CD4-positive, alpha-beta memory T cell (primary cell): ENCODE results near the gene PIGU. TPM values are rescaled to one million over a fixed set of nuclear protein-coding genes. Genes with fewer than 3 reads are reported as not detected.

Experiments used
- CTCF ChIA-PET: fragments of 350-600 bp; sonication (Branson Sonifier 250); formaldehyde crosslinking; loops from one replicate; lab custom pipeline; 2021; ENCODE audit warnings: inconsistent platforms; ENCODE audit not compliant: partially characterized antibody; lab: Charles Lee
- POLR2A ChIA-PET: fragments of 350-600 bp; sonication (Branson Sonifier 250); formaldehyde crosslinking; loops from one replicate; lab custom pipeline; 2021; ENCODE audit not compliant: partially characterized antibody; lab: Charles Lee
- DNase-seq, 5 donors: peaks; one replicate each; pipeline versions ENCODE4 v3.0.0 to v3.0.0-alpha.2; 2020 to 2022; ENCODE audit warnings: mixed read lengths in 1 of 5
- H3K27ac ChIP-seq: one replicate; pipeline ENCODE4 v1.7.0; 2013; ENCODE audit warnings: low read depth, low read length
- H3K27me3 ChIP-seq: 2 replicates; pipeline ENCODE4 v1.7.0; 2013; ENCODE audit warnings: mild to moderate bottlenecking, low read length, moderate library complexity; ENCODE audit not compliant: insufficient read depth
- H3K36me3 ChIP-seq: 2 replicates; pipeline ENCODE4 v1.7.0; 2013; ENCODE audit warnings: mild to moderate bottlenecking, low read length, moderate library complexity; ENCODE audit not compliant: insufficient read depth
- H3K4me1 ChIP-seq: 2 replicates; pipeline ENCODE4 v1.7.0; 2013; ENCODE audit warnings: mild to moderate bottlenecking, low read length, moderate library complexity; ENCODE audit not compliant: insufficient read depth
- H3K4me3 ChIP-seq, 2 donors: one replicate each; pipeline ENCODE4 v1.7.0; 2013; ENCODE audit warnings: low read length in 2 of 2, mild to moderate bottlenecking in 1 of 2
- H3K9me3 ChIP-seq, 2 donors: one replicate each; pipeline ENCODE4 v1.7.0; 2013; ENCODE audit warnings: low read length in 2 of 2, control low read depth in 1 of 2; ENCODE audit not compliant: control insufficient read depth in 1 of 2
- H3K27ac Mint-ChIP-seq, 7 donors: one replicate each; pipeline ENCODE4 v1.8.0; 2020 to 2021; ENCODE audit warnings: mixed read lengths in 7 of 7, mild to moderate bottlenecking in 6 of 7, inconsistent platforms in 3 of 7, moderate library complexity in 3 of 7
- H3K27me3 Mint-ChIP-seq, 2 donors: one replicate each; pipeline ENCODE4 v1.8.0; 2020 to 2021; ENCODE audit warnings: mixed read lengths in 2 of 2
- H3K36me3 Mint-ChIP-seq, 2 donors: one replicate each; pipeline ENCODE4 v1.8.0; 2020 to 2021; ENCODE audit warnings: mixed read lengths in 2 of 2, inconsistent platforms in 1 of 2, mild to moderate bottlenecking in 1 of 2
- H3K4me1 Mint-ChIP-seq, 4 donors: one replicate each; pipeline ENCODE4 v1.8.0; 2020 to 2021; ENCODE audit warnings: mixed read lengths in 4 of 4, mild to moderate bottlenecking in 1 of 4
- H3K4me3 Mint-ChIP-seq, 8 donors: one replicate each; pipeline ENCODE4 v1.8.0; 2020 to 2021; ENCODE audit warnings: mixed read lengths in 8 of 8, mild to moderate bottlenecking in 7 of 8, moderate library complexity in 6 of 8, inconsistent platforms in 3 of 8
- H3K9me3 Mint-ChIP-seq, 8 donors: one replicate each; pipeline ENCODE4 v1.8.0; 2020 to 2021; ENCODE audit warnings: mixed read lengths in 8 of 8, mild to moderate bottlenecking in 5 of 8, inconsistent platforms in 3 of 8, moderate library complexity in 1 of 8
- intact Hi-C: fragments of 100-400 bp; cut with micrococcal nuclease; formaldehyde crosslinking; loops from one replicate; pipeline ENCODE4 v1.15.1; 2023
- polyA plus RNA-seq, 2 donors: library from polyadenylated mRNA; unstranded; fragments of 300-500 nt; fragmentation: Illumina TruSeq; gene quantifications; one replicate each; pipeline ENCODE4 v1.2.3, GENCODE V29; 2021
- total RNA-seq, 2 experiments: library from RNA; stranded (reverse); gene quantifications; one replicate each; pipeline ENCODE4 v1.2.3, GENCODE V29; 2021

PIGU gene
- total and polyA plus RNA-seq, 4 experiments from 2014 or later, result 15.1 to 34.2 (median 21.1) TPM

- CTCF ChIA-PET, result interaction anchor here (1.0 to 1.4 kb wide), 2 partner anchors 176 to 219 kb away, joined by 3 to 4 read pairs; no protein-coding TSS in a partner anchor
- Histone ChIP-seq H3K4me3 (no peak overlapping the region), H3K4me1 (no peaks in the 10 kb centered on the region), H3K27me3 (no peaks in the 10 kb centered on the region), H3K9me3 (no peaks in the 10 kb centered on the region), H3K27ac (no peak overlapping the region), H3K36me3 (peaks cover 65% of the 10 kb centered on the region)
- Mint-ChIP-seq H3K4me3 (no peak overlapping the region), H3K27me3 (no peaks in the 10 kb centered on the region), H3K36me3 (peaks cover 37 to 71% of the 10 kb centered on the region in 2 donors), H3K9me3 (no peaks in the 10 kb centered on the region), H3K4me1 (peaks cover 8 to 9% (median 9%) of the 10 kb centered on the region in 4 donors), H3K27ac (no peak overlapping the region)
- no peak for DNase-seq
- intact Hi-C loops, result no loop called here
- POLR2A ChIA-PET, result no interaction called here
Measured at GRCh38 chr20:34532320-34532719, 144.6 kb downstream of the PIGU start.

- ChIA-PET CTCF (interaction anchor here (0.8 to 1.4 kb wide), 5 partner anchors 26 to 219 kb away, joined by 3 to 4 read pairs (median 3); no protein-coding TSS in a partner anchor), POLR2A (interaction anchor here (0.6 to 1.0 kb wide), 2 partner anchors 8 to 185 kb away, joined by 3 read pairs; no protein-coding TSS in a partner anchor)
- no peaks in the 10 kb centered on the region for H3K9me3 ChIP-seq
- H3K36me3 ChIP-seq, result peaks cover 67% of the 10 kb centered on the region
- H3K27me3 ChIP-seq, result no peaks in the 10 kb centered on the region
- peak overlapping the region in 4 of 7 donors; percentile 22 to 57 (median 26) for H3K27ac Mint-ChIP-seq
- H3K4me1 ChIP-seq, result no peaks in the 10 kb centered on the region
- peaks cover 4 to 6% (median 5%) of the 10 kb centered on the region in 4 donors for H3K4me1 Mint-ChIP-seq
- H3K9me3 Mint-ChIP-seq, result no peaks in the 10 kb centered on the region
- intact Hi-C loops, result no loop called here
- H3K36me3 Mint-ChIP-seq, result peaks cover 38 to 71% of the 10 kb centered on the region in 2 donors
- no peaks in the 10 kb centered on the region for H3K27me3 Mint-ChIP-seq
- no peak for DNase-seq
- H3K27ac ChIP-seq, result no peak overlapping the region
- H3K4me3 ChIP-seq, result no peak overlapping the region
- H3K4me3 Mint-ChIP-seq, result no peak overlapping the region
Measured at GRCh38 chr20:34531608-34532265, 145.2 kb downstream of the PIGU start.

GRCh38 chr20:34530342-34530741 is 146.6 kb downstream of the PIGU start:
- Histone ChIP-seq H3K27ac (no peak overlapping the region), H3K9me3 (no peaks in the 10 kb centered on the region), H3K36me3 (peaks cover 66% of the 10 kb centered on the region), H3K4me1 (no peaks in the 10 kb centered on the region), H3K4me3 (no peak overlapping the region), H3K27me3 (no peaks in the 10 kb centered on the region)
- peak overlapping the region in 3 of 7 donors; percentile 77 to 86 (median 82) for H3K27ac Mint-ChIP-seq
- no peak for DNase-seq
- H3K4me1 Mint-ChIP-seq, result peaks cover 4 to 13% (median 9%) of the 10 kb centered on the region in 4 donors
- POLR2A ChIA-PET, result interaction anchor here (1.5 kb wide), 1 partner anchor 15 kb away, joined by 6 read pairs; no protein-coding TSS in a partner anchor
- peaks cover 41 to 75% of the 10 kb centered on the region in 2 donors for H3K36me3 Mint-ChIP-seq
- H3K4me3 Mint-ChIP-seq, result no peak overlapping the region
- intact Hi-C loops, result no loop called here
- H3K9me3 Mint-ChIP-seq, result no peaks in the 10 kb centered on the region
- no peaks in the 10 kb centered on the region for H3K27me3 Mint-ChIP-seq
- CTCF ChIA-PET, result interaction anchor here (0.6 to 1.9 kb wide), 2 partner anchors 9 to 560 kb away, joined by 3 to 7 read pairs; no protein-coding TSS in a partner anchor

GRCh38 chr20:34529742-34530141 is 147.2 kb downstream of the PIGU start:
- POLR2A ChIA-PET, result interaction anchor here (1.5 kb wide), 1 partner anchor 15 kb away, joined by 6 read pairs; no protein-coding TSS in a partner anchor
- Histone ChIP-seq H3K9me3 (no peaks in the 10 kb centered on the region), H3K27ac (no peak overlapping the region), H3K27me3 (no peaks in the 10 kb centered on the region), H3K4me1 (no peaks in the 10 kb centered on the region), H3K36me3 (peaks cover 60% of the 10 kb centered on the region), H3K4me3 (no peak overlapping the region)
- H3K27ac Mint-ChIP-seq, result peak overlapping the region in 1 of 7 donors; percentile 42
- H3K4me1 Mint-ChIP-seq, result peaks cover 4 to 15% (median 9%) of the 10 kb centered on the region in 4 donors
- H3K36me3 Mint-ChIP-seq, result peaks cover 41 to 72% of the 10 kb centered on the region in 2 donors
- no peak for DNase-seq
- no peaks in the 10 kb centered on the region for H3K9me3 Mint-ChIP-seq
- no peaks in the 10 kb centered on the region for H3K27me3 Mint-ChIP-seq
- intact Hi-C loops, result no loop called here
- H3K4me3 Mint-ChIP-seq, result no peak overlapping the region
- CTCF ChIA-PET, result interaction anchor here (1.8 to 1.9 kb wide), 2 partner anchors 9 to 10 kb away, joined by 4 to 7 read pairs; no protein-coding TSS in a partner anchor

- CTCF ChIA-PET, result interaction anchor here (1.8 kb wide), 1 partner anchor 9 kb away, joined by 4 read pairs; no protein-coding TSS in a partner anchor
- Histone ChIP-seq H3K4me3 (no peak overlapping the region), H3K4me1 (peaks cover under 1% of the 10 kb centered on the region), H3K27ac (no peak overlapping the region), H3K9me3 (no peaks in the 10 kb centered on the region), H3K36me3 (peaks cover 54% of the 10 kb centered on the region), H3K27me3 (no peaks in the 10 kb centered on the region)
- no peak for DNase-seq
- intact Hi-C loops, result no loop called here
- Mint-ChIP-seq H3K9me3 (no peaks in the 10 kb centered on the region), H3K27me3 (no peaks in the 10 kb centered on the region), H3K4me3 (no peak overlapping the region), H3K4me1 (peaks cover 9 to 21% (median 14%) of the 10 kb centered on the region in 4 donors), H3K36me3 (peaks cover 34 to 72% of the 10 kb centered on the region in 2 donors), H3K27ac (peak overlapping the region in 4 of 7 donors; percentile 12 to 48 (median 23))
- POLR2A ChIA-PET, result no interaction called here
Measured at GRCh38 chr20:34528921-34529297, 148.0 kb downstream of the PIGU start.

GRCh38 chr20:34527016-34527415 is 149.9 kb downstream of the PIGU start:
- Histone ChIP-seq H3K4me1 (peaks cover 17% of the 10 kb centered on the region), H3K27ac (no peak overlapping the region), H3K27me3 (no peaks in the 10 kb centered on the region), H3K9me3 (no peaks in the 10 kb centered on the region), H3K36me3 (peaks cover 43% of the 10 kb centered on the region), H3K4me3 (no peak overlapping the region)
- CTCF ChIA-PET, result interaction anchor here (0.8 to 1.1 kb wide), 4 partner anchors 11 to 35 kb away, joined by 3 to 4 read pairs (median 3); partner anchors contain the start of gene DYNLRB1
- POLR2A ChIA-PET, result interaction anchor here (1.1 kb wide), 1 partner anchor 24 kb away, joined by 3 read pairs; no protein-coding TSS in a partner anchor
- Mint-ChIP-seq H3K9me3 (no peaks in the 10 kb centered on the region), H3K27ac (peak overlapping the region in 1 of 7 donors; percentile 29), H3K36me3 (peaks cover 36 to 78% of the 10 kb centered on the region in 2 donors), H3K4me3 (no peak overlapping the region), H3K4me1 (peaks cover 26 to 40% (median 26%) of the 10 kb centered on the region in 4 donors), H3K27me3 (no peaks in the 10 kb centered on the region)
- no peak for DNase-seq
- intact Hi-C loops, result no loop called here

GRCh38 chr20:34526466-34526865 is 150.4 kb downstream of the PIGU start:
- Histone ChIP-seq H3K9me3 (no peaks in the 10 kb centered on the region), H3K36me3 (peaks cover 38% of the 10 kb centered on the region), H3K27me3 (no peaks in the 10 kb centered on the region), H3K4me1 (peaks cover 23% of the 10 kb centered on the region), H3K27ac (no peak overlapping the region), H3K4me3 (no peak overlapping the region)
- CTCF ChIA-PET, result interaction anchor here (0.8 kb wide), 1 partner anchor 36 kb away, joined by 3 read pairs; no protein-coding TSS in a partner anchor
- H3K36me3 Mint-ChIP-seq, result peaks cover 37 to 74% of the 10 kb centered on the region in 2 donors
- POLR2A ChIA-PET, result interaction anchor here (1.1 to 1.2 kb wide), 2 partner anchors 9 to 24 kb away, joined by 3 to 5 read pairs; partner anchors contain the start of gene DYNLRB1
- no peak for DNase-seq
- no peaks in the 10 kb centered on the region for H3K9me3 Mint-ChIP-seq
- intact Hi-C loops, result no loop called here
- H3K27me3 Mint-ChIP-seq, result no peaks in the 10 kb centered on the region
- no peak overlapping the region for H3K4me3 Mint-ChIP-seq
- peaks cover 28 to 46% (median 30%) of the 10 kb centered on the region in 4 donors for H3K4me1 Mint-ChIP-seq
- peak overlapping the region in 1 of 7 donors; percentile 62 for H3K27ac Mint-ChIP-seq
